ENCODE measurements around the gene NEK1. TPM values are rescaled to one million over a fixed set of nuclear protein-coding genes. Genes with fewer than 3 reads are reported as not detected.
A peak's percentile ranks its signal among the peaks of the same experiment; 100 is the strongest.

Gene NEK1
- total and polyA plus RNA-seq, 12 donors, result 3.6 to 18.6 (median 15.0) TPM

GRCh38 chr4:169491211-169491610 lies 121.2 kb downstream of the NEK1 start:
- Histone ChIP-seq H3K36me3 (peaks cover 0 to 21% (median 0%) of the 10 kb centered on the region in 9 donors), H3K27me3 (no peaks in the 10 kb centered on the region), H3K4me3 (no peak overlapping the region), H3K27ac (no peak overlapping the region), H3K4me1 (no peaks in the 10 kb centered on the region), H3K9me3 (peaks cover 0 to 34% (median 13%) of the 10 kb centered on the region in 11 donors)
- no peak for TF ChIP-seq CTCF (IDR thresholded peaks at IDR 0.05)
- DNase-seq (no peak), ATAC-seq (no peak)
- intact Hi-C loops (cut with DNase I), result loop anchor here in 3 of 10 donors (5.0 kb wide), 2 partner anchors 464 to 569 kb away; no protein-coding TSS in a partner anchor
- 96 to 98% methylated on average over 1 of the region's 1 CpG for WGBS, 2 donors

DNA sequence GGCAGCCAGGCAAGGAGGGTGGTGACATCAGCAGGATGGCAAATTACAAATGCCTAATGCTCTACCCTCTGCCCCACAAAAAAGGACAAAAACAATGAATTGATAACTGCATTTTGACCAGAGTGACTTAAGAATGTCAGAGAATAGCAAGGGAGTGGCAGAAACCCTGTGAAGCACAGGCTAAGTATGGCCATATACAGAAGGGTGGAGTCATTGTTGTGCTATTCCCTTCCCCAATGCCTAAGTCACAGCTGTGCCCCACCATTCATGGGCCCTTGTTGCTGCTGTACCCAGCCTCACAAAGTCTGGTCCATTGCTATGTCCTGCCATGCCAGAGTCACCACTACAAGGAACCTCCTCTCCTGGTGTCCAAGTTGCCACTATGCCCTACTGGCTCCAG lies 123.1 kb downstream of the NEK1 start:
- DNase-seq (no peak), ATAC-seq (no peak)
- H3K27me3 ChIP-seq, result no peaks in the 10 kb centered on the region
- H3K36me3 ChIP-seq, result peaks cover 0 to 21% (median 0%) of the 10 kb centered on the region in 9 donors
- intact Hi-C loops (cut with DNase I), result loop anchor here (5.0 to 10.0 kb wide), 11 partner anchors 175 to 567 kb away; partner anchors contain the start of gene SH3RF1 (in 6 of the 10)
- peaks cover 0 to 30% (median 10%) of the 10 kb centered on the region in 11 donors for H3K9me3 ChIP-seq
- TF ChIP-seq CTCF (IDR thresholded peaks at IDR 0.05), result no peak
- no peak overlapping the region for H3K4me3 ChIP-seq
- peaks cover 0 to 5% (median 0%) of the 10 kb centered on the region in 9 donors for H3K4me1 ChIP-seq
- no peak overlapping the region for H3K27ac ChIP-seq

DNA sequence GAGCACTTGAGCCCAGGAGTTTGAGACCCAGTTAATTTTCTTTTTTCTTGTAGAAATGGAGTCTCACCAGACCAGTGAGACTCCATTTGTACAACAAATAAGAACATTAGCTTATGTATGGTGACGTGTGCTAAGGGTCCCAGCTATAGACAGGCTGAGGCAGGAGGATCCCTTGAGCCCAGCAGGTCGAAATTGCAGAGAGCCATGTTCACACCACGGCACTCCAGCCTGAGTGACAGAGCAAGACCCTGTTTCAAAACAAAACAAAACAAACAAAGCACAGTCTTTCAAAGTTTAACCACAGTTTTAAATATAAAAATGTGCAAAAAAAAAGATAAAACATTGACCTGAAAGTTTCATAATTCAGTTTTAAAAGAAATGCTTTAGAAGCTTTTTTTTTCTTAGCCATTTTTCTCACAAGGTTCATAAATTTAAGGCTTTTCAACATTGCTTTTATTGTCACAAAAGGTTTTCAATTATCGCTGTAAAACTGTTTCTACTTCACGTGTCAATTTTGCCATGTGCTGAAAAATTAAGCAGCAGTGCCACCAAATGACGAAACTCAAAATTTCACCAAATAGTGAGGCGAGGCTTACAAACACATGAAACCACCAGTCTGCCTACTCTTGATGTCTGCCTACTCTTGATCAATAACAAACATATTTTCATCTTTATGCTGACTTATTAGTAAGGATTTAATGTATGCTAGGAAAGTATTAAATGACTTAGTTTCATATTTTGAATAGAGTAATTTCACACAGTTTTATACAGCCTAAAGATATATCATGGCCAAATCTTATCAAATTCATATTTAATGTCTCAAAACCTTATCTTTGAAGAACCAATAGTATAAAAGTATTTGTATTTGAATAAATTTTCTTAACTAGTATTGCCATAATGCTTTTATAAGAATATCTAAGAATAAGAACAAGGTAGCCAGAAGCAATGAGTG lies 126.3 kb downstream of the NEK1 start:
- intact Hi-C loops (cut with DNase I), result loop anchor here (1.0 to 10.0 kb wide), 15 partner anchors 171 to 564 kb away; partner anchors contain the start of gene SH3RF1 (in 6 of the 10)

More for the DNA sequence above, 126.3 kb downstream of the NEK1 start:
- Histone ChIP-seq H3K36me3 (peaks cover 0 to 11% (median 0%) of the 10 kb centered on the region in 9 donors), H3K27ac (no peak overlapping the region), H3K27me3 (no peaks in the 10 kb centered on the region), H3K4me1 (peaks cover 0 to 5% (median 0%) of the 10 kb centered on the region in 9 donors), H3K4me3 (peak overlapping the region in 1 of 10 donors; percentile 20), H3K9me3 (peaks cover 0 to 14% (median under 1%) of the 10 kb centered on the region in 11 donors)
- DNase-seq (peak in 1 of 2 donors; percentile 23), ATAC-seq (peak in 4 of 8 donors; percentile 59 to 65 (median 62))
- peak in 8 of 9 donors; percentile 35 to 75 (median 65) for TF ChIP-seq CTCF (IDR thresholded peaks at IDR 0.05)
- 29 to 31% methylated on average over 7 of the region's 7 CpGs for WGBS, 2 donors
